LHCN-M2 (cell line): Measurements from ENCODE around the gene PAX6. TPM values are rescaled to one million over a fixed set of nuclear protein-coding genes. Genes with fewer than 3 reads are reported as not detected.
"Not testable (repeated sequence)": the region's sequence is repeated elsewhere in the genome, so short reads cannot be mapped to it uniquely, and the experiment has no call there.

Experiments used
- DNase-seq: peaks from one replicate; pipeline ENCODE4 v3.0.0-alpha.2; 2012; ENCODE audit warnings: low read depth
- total RNA-seq: library from RNA; depleted of rRNA; stranded (reverse); fragments of >200 nt; gene quantifications from 2 replicates; pipeline ENCODE4 v1.2.3, GENCODE V29; 2014

The PAX6 gene
- total RNA-seq, 1 experiment from 2014 or later: 0.23 TPM

- no peak for DNase-seq
These were observed 43.4 kb downstream of the PAX6 start for GRCh38 chr11:31767685-31768084.

- DNase-seq: no peak
These were observed 44.1 kb downstream of the PAX6 start for GRCh38 chr11:31767066-31767465.

GRCh38 chr11:31764766-31765165 lies 46.4 kb downstream of the PAX6 start:
- DNase-seq: no peak

- no peak for DNase-seq
These were observed 46.9 kb downstream of the PAX6 start for GRCh38 chr11:31764261-31764660.

- no peak for DNase-seq
These were observed 47.8 kb downstream of the PAX6 start for GRCh38 chr11:31763296-31763695.

- DNase-seq: peak; percentile 3
These were observed 49.5 kb downstream of the PAX6 start for GRCh38 chr11:31761636-31762035.

- no peak for DNase-seq
These were observed 53.8 kb downstream of the PAX6 start for GRCh38 chr11:31757260-31757835.

- DNase-seq: no peak
These were observed 63.5 kb downstream of the PAX6 start for GRCh38 chr11:31747581-31747980.

GRCh38 chr11:31740731-31741368 lies 70.3 kb downstream of the PAX6 start:
- not testable (repeated sequence) for DNase-seq

GRCh38 chr11:31740131-31740530 lies 71.0 kb downstream of the PAX6 start:
- DNase-seq: no peak
